Mucosa of stomach (tissue), 1 donor: ENCODE results near the gene BTBD10.
"Not testable (repeated sequence)": the region's sequence is repeated elsewhere in the genome, so short reads cannot be mapped to it uniquely, and the experiment has no call there.

ENCODE experiments used
- H3K27me3 ChIP-seq: one replicate; pipeline ENCODE4 v1.7.0; 2013; ENCODE audit warnings: mild to moderate bottlenecking, low read length; ENCODE audit not compliant: control insufficient read depth, insufficient read depth
- H3K36me3 ChIP-seq: one replicate; pipeline ENCODE4 v1.7.0; 2013; ENCODE audit warnings: low read length; ENCODE audit not compliant: control insufficient read depth, insufficient read depth
- H3K4me1 ChIP-seq: one replicate; pipeline ENCODE4 v1.7.0; 2013; ENCODE audit warnings: mild to moderate bottlenecking, low read length; ENCODE audit not compliant: control insufficient read depth, insufficient read depth
- H3K4me3 ChIP-seq: one replicate; pipeline ENCODE4 v1.7.0; 2013; ENCODE audit warnings: low read length
- H3K9ac ChIP-seq: one replicate; pipeline ENCODE4 v1.7.0; 2013; ENCODE audit warnings: mild to moderate bottlenecking, low read length, moderate library complexity
- H3K9me3 ChIP-seq: one replicate; pipeline ENCODE4 v1.7.0; 2013; ENCODE audit warnings: mild to moderate bottlenecking, low read length, moderate library complexity; ENCODE audit not compliant: control insufficient read depth
- donor health status: Pancreatic carcinoma.

BTBD10 gene

GRCh38 chr11:13434247-13435205 lies 28.5 kb downstream of the BTBD10 start:
- Histone ChIP-seq H3K9me3 (no peaks in the 10 kb centered on the region), H3K4me1 (no peaks in the 10 kb centered on the region), H3K36me3 (no peaks in the 10 kb centered on the region), H3K27me3 (no peaks in the 10 kb centered on the region), H3K4me3 (no peak overlapping the region), H3K9ac (no peak overlapping the region)

DNA sequence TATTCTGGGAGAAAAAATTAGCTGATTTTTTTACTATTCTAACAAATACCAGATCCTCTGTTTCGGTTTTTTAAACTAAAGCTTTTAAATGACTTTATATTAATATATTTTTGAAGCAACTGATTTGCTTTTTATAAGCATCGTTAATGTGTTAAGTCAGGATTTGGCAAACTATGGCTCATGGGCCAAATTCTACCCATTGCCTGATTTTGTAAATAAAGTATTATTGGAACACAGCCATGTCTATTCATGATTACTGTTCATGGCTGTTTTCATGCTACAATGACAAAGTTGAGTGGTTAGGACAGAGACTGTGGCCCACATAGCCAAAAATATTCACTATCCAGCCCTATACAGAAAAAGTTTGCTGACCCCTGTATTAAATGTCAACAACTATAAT lies 29.6 kb downstream of the BTBD10 start:
- H3K9ac ChIP-seq, result no peak overlapping the region
- no peaks in the 10 kb centered on the region for H3K36me3 ChIP-seq
- H3K27me3 ChIP-seq, result no peaks in the 10 kb centered on the region
- no peaks in the 10 kb centered on the region for H3K9me3 ChIP-seq
- no peak overlapping the region for H3K4me3 ChIP-seq
- H3K4me1 ChIP-seq, result no peaks in the 10 kb centered on the region

DNA sequence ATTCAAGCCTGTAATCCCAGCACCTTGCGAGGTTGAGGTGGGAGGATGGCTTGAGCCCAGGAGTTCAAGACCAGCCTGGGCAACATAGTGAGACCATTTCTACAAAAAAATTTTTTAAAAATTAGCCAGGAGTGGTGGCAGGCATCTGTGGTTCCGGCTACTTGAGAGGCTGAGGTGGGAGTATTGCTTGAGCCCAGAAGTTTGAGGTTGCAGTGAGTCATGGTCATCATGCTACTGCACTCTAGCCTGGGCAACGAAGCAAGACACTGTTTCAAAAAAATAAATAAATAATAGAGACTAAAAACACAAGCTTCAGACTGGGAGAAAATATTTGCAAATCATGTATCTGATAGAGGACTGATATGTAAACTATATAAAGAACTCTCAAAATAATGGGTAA lies 33.2 kb downstream of the BTBD10 start:
- no peaks in the 10 kb centered on the region for H3K36me3 ChIP-seq
- no peak overlapping the region for H3K9ac ChIP-seq
- H3K4me3 ChIP-seq, result no peak overlapping the region
- no peaks in the 10 kb centered on the region for H3K27me3 ChIP-seq
- peaks cover 2% of the 10 kb centered on the region for H3K4me1 ChIP-seq
- H3K9me3 ChIP-seq, result no peaks in the 10 kb centered on the region

GRCh38 chr11:13429288-13429687 lies 33.7 kb downstream of the BTBD10 start:
- H3K9me3 ChIP-seq, result no peaks in the 10 kb centered on the region
- no peak overlapping the region for H3K9ac ChIP-seq
- H3K4me1 ChIP-seq, result peaks cover 8% of the 10 kb centered on the region
- no peak overlapping the region for H3K4me3 ChIP-seq
- H3K36me3 ChIP-seq, result no peaks in the 10 kb centered on the region
- H3K27me3 ChIP-seq, result no peaks in the 10 kb centered on the region

DNA sequence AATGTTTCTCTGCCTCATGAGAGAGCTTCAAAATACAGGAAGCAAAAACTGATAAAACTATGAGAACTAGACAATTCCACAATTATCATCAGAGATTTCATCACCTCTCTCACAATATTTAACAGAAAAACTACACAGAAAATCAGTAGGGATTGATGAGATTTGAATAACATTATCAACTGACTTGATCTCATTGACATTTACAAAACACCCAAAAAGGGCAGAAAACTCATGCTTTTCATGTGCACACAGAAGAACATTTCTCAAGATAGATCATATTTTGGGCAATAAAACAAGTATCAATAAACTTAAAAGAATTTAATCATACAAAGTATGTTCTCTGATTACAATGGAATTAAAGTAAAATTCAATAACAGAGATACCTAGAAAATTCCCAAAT lies 35.6 kb downstream of the BTBD10 start:
- Histone ChIP-seq H3K9me3 (no peaks in the 10 kb centered on the region), H3K4me1 (peaks cover 15% of the 10 kb centered on the region), H3K4me3 (no peak overlapping the region), H3K9ac (no peak overlapping the region), H3K36me3 (no peaks in the 10 kb centered on the region), H3K27me3 (no peaks in the 10 kb centered on the region)

DNA sequence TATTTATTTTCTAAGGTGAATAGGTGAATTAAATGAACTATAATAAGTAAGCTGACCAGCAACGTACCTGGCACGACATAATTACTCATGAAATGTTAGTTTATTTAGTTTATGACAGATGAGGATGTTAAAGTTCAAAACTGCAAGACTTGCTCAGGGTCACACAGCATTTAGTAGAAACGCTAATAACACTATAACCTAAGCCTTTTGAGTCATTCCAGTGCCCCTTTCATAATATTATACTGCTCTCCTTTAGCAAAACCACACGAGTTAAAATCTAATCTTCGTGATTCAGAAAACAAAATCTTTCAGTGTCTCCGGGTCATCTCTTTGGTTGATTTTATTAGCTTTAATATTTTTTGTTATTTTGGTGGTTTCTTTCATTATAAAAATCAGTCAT lies 39.6 kb downstream of the BTBD10 start:
- Histone ChIP-seq H3K9me3 (no peaks in the 10 kb centered on the region), H3K9ac (no peak overlapping the region), H3K27me3 (no peaks in the 10 kb centered on the region), H3K36me3 (no peaks in the 10 kb centered on the region), H3K4me3 (no peak overlapping the region), H3K4me1 (peaks cover 15% of the 10 kb centered on the region)

- Histone ChIP-seq H3K36me3 (no peaks in the 10 kb centered on the region), H3K4me1 (peaks cover 15% of the 10 kb centered on the region), H3K4me3 (no peak overlapping the region), H3K27me3 (no peaks in the 10 kb centered on the region), H3K9me3 (no peaks in the 10 kb centered on the region), H3K9ac (no peak overlapping the region)
These were observed 41.5 kb downstream of the BTBD10 start for GRCh38 chr11:13421561-13421960.

DNA sequence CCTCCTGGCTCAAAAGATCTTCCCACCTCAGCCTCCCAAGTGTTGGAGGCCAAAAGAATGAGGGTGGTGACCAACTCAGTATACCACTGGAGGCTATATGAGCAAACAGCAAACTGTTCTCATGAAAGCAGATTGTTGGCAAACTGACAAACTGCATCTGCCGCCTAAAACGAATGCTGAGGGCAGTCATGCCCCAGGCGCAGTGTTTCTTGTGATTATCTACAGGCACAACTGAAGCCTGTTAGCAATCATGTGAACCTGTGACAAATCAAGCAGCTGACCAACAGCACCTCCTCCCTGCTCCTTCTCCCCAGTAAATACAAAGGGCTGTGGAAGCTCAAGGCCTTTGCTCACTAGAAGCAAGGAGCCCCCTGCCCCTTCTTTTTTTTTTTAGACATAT lies 47.8 kb downstream of the BTBD10 start:
- Histone ChIP-seq H3K9ac (no peak overlapping the region), H3K36me3 (no peaks in the 10 kb centered on the region), H3K9me3 (no peaks in the 10 kb centered on the region), H3K4me1 (no peaks in the 10 kb centered on the region), H3K27me3 (no peaks in the 10 kb centered on the region), H3K4me3 (no peak overlapping the region)

- Histone ChIP-seq H3K4me1 (no peaks in the 10 kb centered on the region), H3K36me3 (peaks cover 4% of the 10 kb centered on the region), H3K27me3 (no peaks in the 10 kb centered on the region), H3K9ac (no peak overlapping the region), H3K9me3 (no peaks in the 10 kb centered on the region), H3K4me3 (no peak overlapping the region)
These were observed 57.8 kb downstream of the BTBD10 start for GRCh38 chr11:13405220-13405619.

- not testable (repeated sequence) for H3K36me3 ChIP-seq, H3K9ac ChIP-seq, H3K4me3 ChIP-seq, H3K9me3 ChIP-seq, H3K4me1 ChIP-seq, H3K27me3 ChIP-seq
These were observed 64.7 kb downstream of the BTBD10 start for GRCh38 chr11:13398335-13398734.

DNA sequence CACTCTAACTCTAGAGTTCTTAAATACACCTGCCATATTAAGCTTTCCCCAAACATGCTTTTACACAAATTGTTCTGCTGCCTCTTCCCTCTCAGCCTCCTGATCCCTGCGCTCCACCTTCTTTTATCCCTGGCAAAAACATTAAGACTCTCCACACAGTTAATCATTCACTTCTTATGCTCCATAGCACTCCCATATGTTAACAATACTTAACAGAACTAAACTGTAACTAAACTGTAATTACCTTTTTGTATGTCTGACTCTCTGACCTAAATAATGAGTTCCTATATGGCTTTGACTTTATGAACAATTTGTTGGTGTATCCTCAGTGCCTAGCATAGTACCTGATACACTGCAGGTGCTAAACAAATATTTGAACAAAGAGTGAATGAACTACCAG lies 71.8 kb downstream of the BTBD10 start:
- Histone ChIP-seq H3K9me3 (no peaks in the 10 kb centered on the region), H3K4me1 (peaks cover 7% of the 10 kb centered on the region), H3K4me3 (no peak overlapping the region), H3K9ac (no peak overlapping the region), H3K27me3 (no peaks in the 10 kb centered on the region), H3K36me3 (peaks cover 5% of the 10 kb centered on the region)

GRCh38 chr11:13388741-13389140 lies 74.3 kb downstream of the BTBD10 start:
- no peak overlapping the region for H3K9ac ChIP-seq
- peaks cover 7% of the 10 kb centered on the region for H3K4me1 ChIP-seq
- peaks cover 5% of the 10 kb centered on the region for H3K36me3 ChIP-seq
- no peak overlapping the region for H3K4me3 ChIP-seq
- no peaks in the 10 kb centered on the region for H3K27me3 ChIP-seq
- H3K9me3 ChIP-seq, result no peaks in the 10 kb centered on the region
